Activated CD8-positive, alpha-beta memory T cell treated with anti-CD3 and anti-CD28 coated beads, Interleukin-2, amount 50 U/mL, for 24 hours (primary cell): ENCODE results near the gene RASEF.
"Not testable (repeated sequence)": the region's sequence is repeated elsewhere in the genome, so short reads cannot be mapped to it uniquely, and the experiment has no call there.

Source experiments
- DNase-seq: peaks from one replicate; pipeline ENCODE4 v3.0.0-alpha.2; 2020; ENCODE audit errors: extremely low read depth

Gene RASEF

DNA sequence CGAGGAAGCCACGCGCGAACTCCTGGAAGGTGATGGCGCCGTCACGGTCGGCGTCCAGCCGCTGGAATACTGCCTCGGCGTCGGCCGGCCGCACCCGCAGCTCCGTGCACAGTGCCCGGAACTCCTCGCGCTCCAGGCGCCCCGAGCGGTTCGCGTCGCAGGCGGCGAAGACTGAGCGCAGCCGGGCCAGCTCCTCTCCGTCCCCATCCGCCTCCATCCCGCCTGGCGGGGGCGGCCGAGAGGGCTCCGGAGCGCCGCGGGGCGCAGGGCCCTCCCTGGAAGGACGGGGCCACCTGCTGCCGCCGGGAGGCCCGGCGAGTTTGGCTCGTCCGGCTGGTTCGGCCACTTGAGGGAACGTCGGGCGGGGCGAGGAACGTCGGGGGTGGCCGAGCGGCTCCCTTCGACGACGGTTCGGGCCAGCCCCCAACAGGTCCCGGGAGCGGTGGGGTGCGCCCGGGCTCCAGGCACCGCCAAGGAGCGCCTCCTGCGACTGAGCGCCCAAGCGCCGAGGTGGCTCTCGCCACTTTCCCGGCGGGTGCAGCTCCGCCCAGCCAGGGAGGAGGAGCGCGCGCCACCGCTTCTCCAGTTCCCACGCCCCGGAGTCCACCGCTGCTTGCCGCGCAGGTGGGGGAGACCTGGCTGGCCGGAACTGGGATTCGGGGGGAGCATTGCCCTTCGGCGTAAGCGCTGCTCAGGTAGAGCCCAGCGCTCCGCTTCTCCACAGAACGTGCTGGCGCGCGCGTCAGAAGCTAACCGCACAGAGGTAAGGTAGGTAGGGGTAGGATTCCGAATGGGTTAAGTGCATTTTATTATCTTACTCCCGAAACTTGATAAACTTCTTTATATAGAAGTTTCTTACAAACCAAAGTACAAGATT is at the start of gene RASEF:
Gene RASEF, minus strand, starts transcription at position 492 of the 877 bp plus-strand sequence. Its CDS starts 275 bp downstream, at position 217.
- no peak for DNase-seq

DNA sequence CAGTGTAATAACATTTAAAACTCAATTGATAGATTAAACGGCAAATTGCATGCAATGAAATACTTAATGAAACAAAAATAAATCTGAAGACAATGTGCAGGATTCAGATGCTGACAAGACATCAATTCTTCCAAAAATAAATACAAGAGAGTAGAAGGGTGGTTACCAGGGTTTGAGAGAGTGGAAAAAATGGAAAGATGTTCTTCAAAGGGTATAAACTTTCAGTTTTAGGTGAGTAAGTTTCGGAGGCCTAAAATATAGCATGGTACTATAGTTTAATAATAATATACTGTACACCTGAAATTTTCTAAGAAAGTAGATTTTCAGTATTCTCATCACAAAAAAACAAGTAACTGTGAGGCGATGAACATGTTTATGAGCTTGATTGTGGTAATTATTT is 48.2 kb upstream of the RASEF start:
- DNase-seq, result no peak

DNA sequence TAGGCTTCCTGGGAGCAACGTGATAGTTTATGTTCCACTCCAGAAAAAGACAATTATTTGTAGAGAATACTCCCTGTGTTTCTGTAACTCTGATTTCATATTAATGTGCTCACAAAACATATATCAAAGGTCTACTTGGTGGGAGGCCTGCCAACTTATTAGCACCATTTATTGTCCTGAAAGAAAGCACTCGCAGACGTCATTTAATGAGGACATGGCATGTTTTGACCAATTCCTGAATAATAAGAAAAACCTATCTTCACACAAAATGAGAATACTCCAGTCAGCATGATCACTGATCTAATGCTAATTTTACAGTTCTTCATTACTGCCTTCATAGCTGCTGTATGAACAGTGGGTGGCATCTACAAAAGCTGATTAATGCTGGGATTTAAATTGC is 46.4 kb upstream of the RASEF start:
- no peak for DNase-seq

DNA sequence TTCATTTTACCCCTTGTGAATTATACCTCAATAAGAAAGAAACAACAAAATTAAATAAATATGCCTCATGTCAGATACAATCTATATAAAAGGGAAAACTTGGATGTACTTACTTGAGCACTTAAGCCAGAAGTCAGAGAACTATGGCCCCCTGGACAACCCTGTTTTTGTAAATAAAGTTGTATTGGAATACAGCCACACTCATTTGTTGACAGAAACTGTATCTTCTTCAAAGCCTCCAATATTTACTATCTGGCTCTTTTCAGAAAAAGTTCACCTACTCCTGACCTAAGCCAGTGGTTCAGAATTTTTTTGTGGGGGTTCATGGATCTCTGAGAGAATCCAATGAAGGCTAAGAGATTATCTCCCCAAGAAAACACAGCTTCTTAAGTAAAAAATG is 45.3 kb upstream of the RASEF start:
- DNase-seq, result no peak

DNA sequence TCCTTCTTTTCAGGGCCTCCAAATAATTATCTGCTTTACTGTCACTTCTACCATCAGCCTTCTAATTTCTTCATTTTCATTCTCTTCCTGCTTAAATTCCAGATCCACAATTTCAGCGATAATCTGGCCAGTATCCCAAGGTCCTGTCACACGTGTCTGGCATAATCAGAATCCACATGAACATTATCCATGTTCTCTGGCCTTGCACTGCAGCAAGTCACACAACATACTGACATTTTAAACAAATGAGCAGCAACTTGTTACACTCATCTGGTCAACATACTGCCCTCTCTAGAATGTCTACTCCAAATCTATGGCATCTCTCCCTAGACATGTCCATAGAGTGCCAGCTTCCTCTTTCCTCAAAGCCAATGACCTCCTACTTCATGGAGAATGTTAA is 43.8 kb upstream of the RASEF start:
- no peak for DNase-seq

DNA sequence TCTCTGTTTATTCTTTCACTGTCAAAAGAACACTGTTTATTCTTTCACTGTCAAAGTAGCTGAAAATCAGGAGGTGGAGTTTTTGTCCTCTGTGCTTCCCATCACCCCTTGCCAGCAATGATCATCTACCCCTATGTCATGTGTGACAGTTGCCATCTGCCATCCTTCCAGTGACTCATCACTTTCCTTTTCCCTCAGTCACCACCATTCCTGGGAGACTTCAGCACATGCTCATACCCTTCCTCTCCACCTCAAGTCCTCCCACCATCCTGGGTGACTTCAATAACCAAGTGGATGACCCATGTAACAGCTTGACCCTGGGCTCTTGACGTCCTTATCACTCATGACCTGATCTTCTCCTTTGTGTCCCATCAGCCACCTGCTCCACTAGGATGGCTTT is 43.3 kb upstream of the RASEF start:
- no peak for DNase-seq

DNA sequence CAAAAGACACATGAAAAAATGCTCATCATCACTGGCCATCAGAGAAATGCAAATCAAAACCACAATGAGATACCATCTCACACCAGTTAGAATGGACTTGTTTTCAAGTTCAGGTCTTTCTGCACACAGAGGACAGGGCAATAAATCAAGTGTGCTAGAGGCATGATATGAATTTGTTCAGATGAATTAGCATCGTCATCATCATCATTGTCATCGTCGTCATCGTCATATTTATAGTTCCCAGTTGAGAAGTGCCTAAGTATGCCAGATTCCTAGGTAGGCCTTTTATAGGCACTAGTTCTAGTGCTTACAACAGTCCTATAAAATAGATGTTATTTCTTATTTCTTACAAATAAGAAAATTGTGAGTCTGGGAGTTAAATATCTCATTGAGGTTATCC is 34.7 kb upstream of the RASEF start:
- DNase-seq, result no peak

DNA sequence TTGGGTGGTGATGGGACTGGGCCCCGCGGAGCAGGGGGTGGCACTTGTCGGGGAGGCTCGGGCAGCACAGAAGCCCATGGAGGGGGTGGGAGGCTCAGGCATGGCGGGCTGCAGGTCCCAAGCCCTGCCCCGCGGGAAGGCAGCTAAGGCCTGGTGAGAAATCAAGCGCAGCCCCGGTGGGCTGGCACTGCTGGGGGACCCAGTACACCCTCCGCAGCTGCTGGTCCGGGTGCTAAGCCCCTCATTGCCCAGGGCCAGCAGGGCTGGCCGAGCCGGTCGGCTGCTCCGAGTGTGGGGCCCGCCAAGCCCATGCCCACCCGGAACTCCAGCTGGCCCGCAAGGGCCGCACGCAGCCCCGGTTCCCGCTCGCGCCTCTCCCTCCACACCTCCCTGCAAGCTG is 30.4 kb upstream of the RASEF start:
- DNase-seq, result not testable (repeated sequence)

DNA sequence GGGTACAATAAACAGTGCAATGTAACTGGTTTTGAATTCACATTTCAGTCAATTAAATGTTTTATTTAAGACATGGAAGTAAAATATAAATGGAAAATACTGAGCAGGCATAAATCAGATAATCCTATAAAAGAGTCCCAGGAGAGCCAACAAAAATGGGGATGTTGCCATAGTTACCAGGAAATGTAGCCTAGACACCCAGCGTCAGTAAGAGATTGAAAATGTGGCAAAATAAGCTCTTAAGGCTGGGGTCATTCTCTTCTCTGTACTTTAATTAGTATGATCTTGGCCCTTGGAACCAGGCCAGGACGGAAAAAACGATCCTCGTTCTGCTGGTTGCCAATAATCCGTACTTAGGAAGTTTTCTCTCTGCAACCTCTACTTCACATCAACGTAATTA is 18.9 kb upstream of the RASEF start:
- no peak for DNase-seq

DNA sequence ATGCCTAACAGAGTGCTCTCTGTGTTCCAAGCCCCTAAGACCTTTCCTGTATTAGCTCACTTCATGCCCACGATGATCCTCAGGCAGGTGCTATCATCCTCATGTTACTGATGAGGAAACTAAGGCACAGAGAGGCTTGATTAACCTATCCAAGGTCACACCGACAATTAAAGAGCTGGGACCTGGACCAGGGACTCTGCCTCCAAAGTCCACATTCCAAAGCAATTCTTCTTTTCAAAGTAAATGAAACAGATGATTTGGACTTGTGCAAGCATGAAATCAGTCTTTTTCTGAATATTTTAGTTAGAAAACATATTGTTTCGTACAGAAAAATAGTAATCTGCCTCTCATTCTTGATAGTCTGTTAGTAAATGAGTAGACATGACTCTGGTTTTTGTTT is 18.1 kb upstream of the RASEF start:
- DNase-seq, result no peak

DNA sequence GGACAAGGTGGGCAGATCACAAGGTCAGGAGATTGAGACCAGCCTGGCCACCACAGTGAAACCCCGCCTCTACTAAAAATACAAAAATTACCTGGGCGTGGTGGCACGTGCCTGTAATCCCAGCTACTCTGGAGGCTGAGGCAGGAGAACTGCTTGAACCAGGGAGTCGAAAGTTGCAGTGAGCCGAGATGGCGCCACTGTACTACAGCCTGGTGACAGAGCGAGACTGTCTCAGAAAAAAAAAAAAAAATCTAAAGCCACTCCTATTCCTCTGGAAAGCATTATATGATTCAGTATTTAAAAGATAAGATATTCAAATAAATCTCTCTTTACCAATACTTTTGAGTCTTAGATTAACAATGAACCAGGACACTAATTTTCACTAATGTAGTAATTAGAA is 13.0 kb upstream of the RASEF start:
- DNase-seq, result not testable (repeated sequence)

DNA sequence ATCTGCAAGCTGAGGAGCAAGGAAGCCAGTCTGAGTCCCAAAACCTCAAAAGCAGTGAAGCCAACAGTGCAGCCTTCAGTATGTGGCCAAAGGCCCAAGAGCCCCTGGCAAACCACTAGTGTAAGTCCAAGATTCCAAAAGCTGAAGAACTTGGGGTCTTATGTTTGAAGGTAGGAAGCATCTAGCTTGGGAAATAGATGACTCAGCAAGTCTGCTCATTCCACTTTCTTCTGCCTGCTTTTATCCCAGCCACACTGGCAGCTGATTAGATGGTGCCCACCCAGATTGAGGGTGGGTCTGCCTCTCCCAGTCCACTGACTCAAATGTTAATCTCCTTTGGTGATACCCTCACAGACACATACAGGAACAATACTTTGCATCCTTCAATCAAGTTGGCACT is 9.6 kb upstream of the RASEF start:
- not testable (repeated sequence) for DNase-seq

DNA sequence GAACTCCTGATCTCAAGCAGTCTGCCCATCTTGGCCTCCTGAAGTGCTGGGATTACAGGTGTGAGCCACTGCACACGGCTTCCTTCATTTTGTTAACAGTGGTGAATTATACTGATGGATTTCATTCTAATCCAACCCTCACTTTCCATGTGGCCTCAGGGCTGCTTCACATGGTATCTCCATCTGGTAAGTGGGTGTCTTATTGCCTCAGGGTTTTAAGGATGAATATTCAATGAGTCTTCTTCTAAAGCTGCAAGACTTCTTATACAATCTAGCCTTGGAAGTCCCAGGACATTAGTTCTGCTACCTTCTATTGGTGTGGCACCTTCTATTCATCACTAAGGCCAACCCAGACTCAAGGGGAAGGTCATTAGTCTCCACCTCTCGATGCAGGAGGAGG is 8.7 kb upstream of the RASEF start:
- no peak for DNase-seq

DNA sequence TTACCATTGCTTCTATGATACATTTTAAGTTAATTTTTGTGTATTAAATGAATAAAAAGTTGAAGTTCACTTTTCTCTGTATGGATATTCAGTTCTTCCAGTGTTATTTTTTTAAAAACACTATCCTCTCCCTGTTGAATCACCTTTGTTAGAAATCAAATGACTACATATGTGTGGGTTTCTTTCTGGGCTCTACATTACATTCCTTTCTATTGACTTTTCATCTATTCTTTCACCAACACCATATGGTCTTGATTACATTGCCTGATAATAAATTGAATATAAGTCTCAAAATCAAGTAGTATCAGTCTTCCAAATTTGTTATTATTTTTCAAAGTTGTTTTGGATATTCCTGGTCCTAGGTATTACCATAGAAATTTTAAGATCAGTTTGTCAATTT is 7.3 kb upstream of the RASEF start:
- DNase-seq, result no peak

DNA sequence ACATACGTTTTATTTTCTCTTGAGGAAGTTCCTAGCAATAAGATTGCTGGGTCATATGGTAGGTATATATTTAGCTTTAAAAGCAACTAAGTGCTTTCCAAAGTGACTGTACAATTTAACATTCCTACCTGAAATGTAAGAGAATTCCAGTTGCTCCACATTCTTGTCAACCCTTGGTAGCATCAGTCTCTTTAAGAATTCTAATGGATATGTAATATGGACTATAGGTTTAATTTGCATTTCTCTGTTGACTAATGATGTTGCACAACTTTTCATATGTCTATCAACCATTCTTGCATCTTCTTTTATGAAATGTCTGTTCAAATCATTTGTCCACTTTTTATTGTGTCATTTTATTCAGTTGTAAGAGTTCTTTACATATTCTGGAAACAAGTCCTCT is 6.7 kb upstream of the RASEF start:
- no peak for DNase-seq

DNA sequence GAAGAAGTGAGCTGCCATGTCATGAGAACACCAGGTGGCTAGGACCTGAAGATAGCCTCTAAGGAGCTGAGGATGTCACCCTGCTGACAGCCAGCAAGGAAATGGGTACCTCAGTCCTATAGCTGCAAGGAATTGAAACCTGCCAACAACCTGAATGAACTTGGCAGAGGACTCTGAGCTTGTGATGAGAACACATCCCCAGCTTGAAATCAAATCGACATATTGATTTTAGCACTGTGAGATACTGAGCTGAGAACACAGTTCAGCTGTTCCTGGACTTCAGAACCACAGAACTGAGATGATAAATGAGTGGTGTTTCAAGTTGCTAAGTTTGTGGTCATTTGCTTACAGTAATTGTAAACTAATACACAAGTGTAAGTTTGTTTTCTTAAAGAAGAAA is 5.5 kb upstream of the RASEF start:
- no peak for DNase-seq

DNA sequence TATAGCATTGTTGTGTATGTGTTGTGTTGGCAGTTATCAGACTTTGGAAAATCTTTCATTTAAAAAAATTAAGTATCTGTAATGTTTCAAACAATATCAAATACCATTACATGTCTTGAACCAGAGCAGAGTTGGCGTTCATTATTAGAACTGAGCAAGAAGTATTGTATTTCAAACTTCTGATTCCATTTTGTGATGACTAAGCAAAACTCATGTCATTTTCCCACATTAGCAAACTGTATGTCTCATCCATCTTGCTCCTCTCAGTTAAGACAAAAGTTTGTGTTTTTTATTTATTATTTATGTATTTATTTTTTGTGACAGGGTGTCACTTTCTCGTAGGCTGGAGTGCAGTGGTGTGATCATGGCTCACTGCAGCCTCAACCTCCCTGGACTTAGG is 4.6 kb upstream of the RASEF start:
- no peak for DNase-seq

DNA sequence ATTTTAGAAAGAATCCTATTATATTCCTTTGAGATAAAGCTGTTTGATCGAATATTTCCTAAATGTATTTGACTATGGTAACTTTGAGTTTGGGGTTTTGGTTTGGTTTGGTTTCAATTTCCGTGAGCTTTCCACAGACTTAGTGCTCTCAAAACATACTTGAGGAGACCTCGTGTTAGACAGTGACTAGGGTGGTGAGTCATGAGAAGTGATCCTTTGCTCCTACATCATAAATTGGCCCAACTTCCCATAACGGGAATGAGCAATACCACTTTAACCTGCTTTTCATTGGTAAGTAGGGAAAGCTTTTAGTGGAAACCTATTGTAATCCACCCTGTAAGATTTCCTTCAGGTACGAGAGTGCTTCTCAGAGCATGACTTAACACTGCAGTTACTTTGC is 3.8 kb upstream of the RASEF start:
- DNase-seq, result no peak

DNA sequence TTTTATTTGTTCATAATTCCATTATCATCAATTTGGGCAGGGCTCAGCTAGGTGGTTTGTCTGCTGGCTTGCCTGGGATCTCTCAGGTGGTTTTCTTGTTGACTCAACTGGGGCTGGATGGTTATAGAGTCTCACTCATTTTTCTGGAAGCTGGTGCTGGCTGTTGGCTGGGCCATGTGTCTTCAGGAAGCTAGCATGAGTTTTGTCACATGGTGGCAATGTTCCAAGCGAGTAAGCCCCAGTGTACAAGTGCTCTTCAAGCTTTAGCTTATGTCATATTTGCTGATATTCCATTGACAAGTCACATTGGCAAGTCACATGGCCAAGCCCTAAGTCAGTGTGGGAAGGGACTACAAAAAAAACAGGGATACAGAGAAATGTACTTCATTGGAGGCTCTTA is 2.3 kb upstream of the RASEF start:
- DNase-seq, result no peak

DNA sequence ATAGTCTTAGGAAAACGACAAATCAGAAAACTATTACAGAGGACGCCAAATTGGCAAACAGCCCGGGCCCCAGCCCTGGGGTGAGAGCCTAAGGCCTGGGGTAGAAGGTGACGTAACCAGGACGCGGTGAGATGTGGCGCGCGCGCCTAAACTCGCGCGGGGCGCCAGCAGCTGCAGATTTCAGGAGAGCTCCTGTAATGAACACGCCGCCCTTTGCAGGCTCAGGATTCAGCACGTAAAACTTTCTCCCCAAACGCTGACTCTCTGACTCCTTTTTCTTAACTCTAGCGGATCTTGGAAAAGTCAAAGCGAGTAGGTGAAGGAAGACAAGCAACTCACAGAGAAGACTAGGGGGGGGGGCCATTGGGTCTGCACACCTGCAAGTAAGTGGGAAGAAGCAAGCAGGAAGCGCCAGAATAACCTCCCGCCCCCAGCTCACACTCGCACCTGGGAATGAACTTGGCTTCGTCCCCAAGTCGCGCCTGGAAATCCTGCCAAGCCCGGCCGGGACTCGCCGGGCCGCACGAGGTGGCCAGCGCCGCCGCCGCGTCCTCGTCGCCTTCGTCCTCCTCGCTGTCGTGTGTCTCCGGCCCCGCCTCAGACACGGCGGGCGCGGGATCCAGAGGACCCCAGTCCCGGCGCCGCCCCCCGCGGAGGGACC is 822 bp downstream of the RASEF start:
- DNase-seq, result no peak

DNA sequence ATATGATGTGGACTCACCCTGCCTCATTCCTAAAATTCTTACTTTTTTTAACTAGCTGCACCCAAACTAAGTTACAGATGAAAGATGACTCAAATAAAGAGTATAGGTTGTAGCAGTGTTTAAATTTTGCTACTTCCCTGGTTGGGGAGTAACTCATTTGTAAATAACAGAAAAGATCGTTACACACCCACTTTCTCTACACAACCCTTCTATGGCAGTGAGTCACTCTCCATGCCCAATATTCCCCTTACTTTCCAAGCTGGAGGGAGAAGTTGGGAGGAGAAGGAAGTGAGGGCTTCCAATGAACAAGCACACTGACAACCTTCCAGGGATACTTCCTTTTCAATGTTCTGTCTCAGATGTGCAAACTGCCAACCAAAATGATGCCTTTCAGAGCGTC is 1.9 kb downstream of the RASEF start:
- DNase-seq, result no peak

DNA sequence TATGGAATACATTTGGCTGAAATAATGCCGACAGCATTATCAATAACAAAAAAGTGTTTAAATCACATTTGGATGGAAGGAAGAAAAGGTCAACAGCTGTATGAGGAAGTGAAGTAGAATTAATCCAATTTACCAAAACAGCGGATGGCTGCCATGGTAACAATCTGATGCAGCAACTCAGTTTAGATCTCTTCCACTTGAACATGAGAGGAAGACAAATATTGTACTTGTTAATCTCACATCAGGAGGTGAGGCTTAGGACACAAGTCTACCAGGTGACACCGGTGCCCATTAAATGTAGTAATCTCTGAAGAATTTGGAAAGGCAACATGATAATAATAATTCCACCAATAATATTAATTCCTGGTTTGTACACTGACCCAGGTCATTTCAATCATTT is 2.4 kb downstream of the RASEF start:
- DNase-seq, result no peak

DNA sequence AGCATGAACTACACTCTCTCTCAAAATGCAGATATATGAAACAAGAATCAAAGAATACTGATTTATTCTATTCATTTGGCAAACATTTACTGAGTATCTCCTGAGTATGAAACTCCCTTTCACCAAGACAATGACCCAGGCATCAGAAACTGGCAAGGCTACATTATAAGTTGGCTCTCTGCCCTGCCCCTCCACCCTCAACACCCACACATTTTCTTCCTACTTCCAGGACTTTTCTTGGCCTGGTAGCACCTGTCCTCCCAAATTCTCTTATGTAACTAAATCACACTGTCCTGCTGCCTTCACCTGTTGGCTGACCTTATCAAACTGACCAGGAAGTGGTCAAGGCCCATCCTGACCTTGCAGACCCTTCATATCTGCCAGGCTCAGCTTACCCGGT is 3.5 kb downstream of the RASEF start:
- DNase-seq, result no peak

DNA sequence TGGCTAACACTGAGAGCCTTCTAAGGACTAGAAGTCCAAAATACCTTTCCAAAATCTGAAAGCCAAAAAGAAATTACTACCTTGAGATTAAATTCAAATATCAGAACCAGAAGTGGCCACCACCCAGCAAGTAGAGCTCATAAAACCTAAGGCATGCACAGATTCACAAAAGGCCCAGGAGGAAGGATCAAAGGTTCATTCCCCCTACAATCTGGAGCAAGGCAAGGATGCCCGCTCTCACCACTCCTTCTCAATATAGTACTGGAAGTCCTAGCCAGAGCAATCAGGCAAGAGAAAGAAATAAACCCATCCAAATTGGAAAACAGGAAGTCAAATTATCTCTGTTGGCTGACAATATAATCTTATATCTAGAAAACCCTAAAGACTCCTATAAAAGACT is 6.0 kb downstream of the RASEF start:
- DNase-seq, result no peak
